Heart left ventricle (tissue), 16 donors: ENCODE measurements around the gene DCLK1. TPM values are rescaled to one million over a fixed set of nuclear protein-coding genes. Genes with fewer than 3 reads are reported as not detected.
A peak's percentile ranks its signal among the peaks of the same experiment; 100 is the strongest.

ENCODE experiments used
- ATAC-seq, 4 donors: fragments of 200-7000 bp; cut with Tn5 transposase; one replicate each; pipeline ENCODE4 v1.9.1; 2020 to 2022; ENCODE audit warnings: moderate library complexity in 4 of 4, mild to moderate bottlenecking in 3 of 4, moderate number of reproducible peaks in 1 of 4
- DNase-seq, 5 donors: peaks; one replicate each; pipeline ENCODE4 v3.0.0-alpha.2; 2020
- H3K27ac ChIP-seq, 12 donors: fragments of 200-600 bp; sonication (generic) in 4 of 12; one replicate each; pipeline versions ENCODE4 v1.5.0 to v1.8.0; 2016 to 2022; ENCODE audit warnings: mild to moderate bottlenecking in 2 of 12
- H3K27me3 ChIP-seq, 9 donors: fragments of 200-600 bp; sonication (generic) in 2 of 9; one replicate each; pipeline versions ENCODE4 v1.5.1 to v1.8.0; 2016 to 2022; ENCODE audit warnings: mild to moderate bottlenecking in 3 of 9
- H3K36me3 ChIP-seq, 9 donors: fragments of 200-600 bp; sonication (generic) in 2 of 9; one replicate each; pipeline versions ENCODE4 v1.5.0 to v1.8.0; 2018 to 2022; ENCODE audit warnings: mild to moderate bottlenecking in 2 of 9
- H3K4me1 ChIP-seq, 12 donors: fragments of 200-600 bp; sonication (generic) in 4 of 12; one replicate each; pipeline versions ENCODE4 v1.5.0 to v1.8.0; 2016 to 2022; ENCODE audit warnings: mild to moderate bottlenecking in 3 of 12
- H3K4me3 ChIP-seq, 12 donors: fragments of 200-600 bp; sonication (generic) in 4 of 12; one replicate each; pipeline versions ENCODE4 v1.5.0 to v1.8.0; 2017 to 2022; ENCODE audit warnings: mild to moderate bottlenecking in 9 of 12, moderate library complexity in 4 of 12
- H3K9me3 ChIP-seq, 12 donors: fragments of 200-600 bp; sonication (generic) in 4 of 12; one replicate each; pipeline versions ENCODE4 v1.5.0 to v1.8.0; 2016 to 2022; ENCODE audit warnings: mild to moderate bottlenecking in 1 of 12
- CTCF ChIP-seq, 12 donors: fragments of 200-600 bp; sonication (generic) in 4 of 12; IDR thresholded peaks; one replicate each; pipeline versions ENCODE4 v1.5.0 to v1.8.0; 2018 to 2022; ENCODE audit warnings: antibody characterized with exemption in 12 of 12, mild to moderate bottlenecking in 5 of 12
- POLR2A ChIP-seq, 2 donors: fragments of 450-650 bp; IDR thresholded peaks; one replicate each; pipeline ENCODE4 v1.6.1; 2017; ENCODE audit warnings: antibody characterized with exemption in 2 of 2, mild to moderate bottlenecking in 2 of 2, moderate library complexity in 2 of 2
- WGBS, 4 donors: extraction: QIAGEN DNeasy Blood & Tissue Kit in 2 of 4; methylation state at CpG; one replicate each; pipeline versions ENCODE4 v1.1.5 to v1.1.7; 2013 to 2018; 5-methylcytosine and 5-hydroxymethylcytosine counted together
- intact Hi-C, 10 donors: fragments of 100-400 bp; cut with DNase I; formaldehyde crosslinking; loops; one replicate each; pipeline versions ENCODE4 v1.11.1 to v1.14.2; 2022
- polyA plus RNA-seq, 2 donors: library from polyadenylated mRNA; stranded (reverse); fragments of 200-250 nt; gene quantifications; one replicate each; pipeline ENCODE4 v1.2.3, GENCODE V29; 2013
- total RNA-seq, 9 donors: library from RNA; depleted of rRNA in 2 of 9; stranded (reverse); fragments of >200 nt in 2 of 9; fragmentation: NEBNext Ultra II Directional in 3 of 9; extraction: Animal tissue kit (Norgen Biotek cat#: 25700) in 3 of 9; gene quantifications; one replicate each; pipeline versions ENCODE4 v1.1.0 to v1.2.4, GENCODE V29; 2016 to 2023
- donor health status: ischemic (EF 13 %, LVEDD 7.1; RV severe dilation, severe dysfunction).
- donor health status: healthy with polysubstance abuse.
- donor health status: DM: no; HTN: yes; CAD: no.
- donor health status: DM: no; HTN: no; CAD: no.
- donor health status: ischemic (EF 25% LVEDD 6.9; RV normal size, moderate dysfunction).
- donor health status: ischemic (EF 25% LVEDD 5.7; RV mildly dilated, moderate dysfunction).
- donor health status: healthy.
- donor health status: DM: yes; HTN: yes; CAD: no.
- donor health status: ischemic (EF 35%, LVEDD 5.7; RV mildly dilated, moderate dysfunction).
- donor health status: nonischemic (EF 11% LVEDD 7.7; RV severe dilation, severe dysfunction).
- donor health status: DM: yes; HTN: yes; CAD: no.
- donor health status: PGD.
- donor health status: ischemic (EF 29% LVEDD 5.4; RV normal size, mild dysfunction).
- donor health status: nonischemic (EF 23%, LVEDD 6.1; RV moderate dilation, normal function).

DCLK1 gene
- total and polyA plus RNA-seq, 11 donors = 3.4 to 15.9 (median 11.2) TPM

GRCh38 chr13:36031490-36031889 lies 99.7 kb downstream of the DCLK1 start:
- WGBS, 4 donors = 73 to 77% (median 75%) methylated on average over 8 of the region's 8 CpGs
- no peaks in the 10 kb centered on the region for H3K9me3 ChIP-seq
- H3K36me3 ChIP-seq = no peaks in the 10 kb centered on the region
- intact Hi-C loops = no loop called here
- H3K4me3 ChIP-seq = no peak overlapping the region
- DNase-seq = no peak
- H3K27me3 ChIP-seq = no peaks in the 10 kb centered on the region
- TF ChIP-seq POLR2A (IDR thresholded peaks at IDR 0.05) (no peak), CTCF (IDR thresholded peaks at IDR 0.05) (no peak)
- H3K27ac ChIP-seq = peak overlapping the region in 2 of 12 donors; percentile 18 to 39
- no peak for ATAC-seq
- peaks cover 0 to 20% (median 3%) of the 10 kb centered on the region in 12 donors for H3K4me1 ChIP-seq

- Histone ChIP-seq H3K27me3 (no peaks in the 10 kb centered on the region), H3K4me1 (peaks cover 0 to 20% (median 3%) of the 10 kb centered on the region in 12 donors), H3K36me3 (no peaks in the 10 kb centered on the region), H3K27ac (peak overlapping the region in 4 of 12 donors; percentile 33 to 48 (median 38)), H3K9me3 (no peaks in the 10 kb centered on the region), H3K4me3 (no peak overlapping the region)
- WGBS, 4 donors = 54 to 59% (median 56%) methylated on average over 8 of the region's 8 CpGs
- ATAC-seq (peak in 3 of 4 donors; percentile 68 to 95 (median 84)), DNase-seq (peak in 2 of 5 donors; percentile 16 to 38)
- no peak for TF ChIP-seq POLR2A (IDR thresholded peaks at IDR 0.05)
- no peak for TF ChIP-seq CTCF (IDR thresholded peaks at IDR 0.05)
- intact Hi-C loops = no loop called here
These were observed 100.4 kb downstream of the DCLK1 start for GRCh38 chr13:36030670-36031331.

- ATAC-seq (no peak), DNase-seq (no peak)
- Histone ChIP-seq H3K27me3 (no peaks in the 10 kb centered on the region), H3K36me3 (no peaks in the 10 kb centered on the region), H3K27ac (no peak overlapping the region), H3K4me1 (peaks cover 0 to 20% (median 3%) of the 10 kb centered on the region in 12 donors), H3K9me3 (no peaks in the 10 kb centered on the region), H3K4me3 (no peak overlapping the region)
- TF ChIP-seq CTCF (IDR thresholded peaks at IDR 0.05) (no peak), POLR2A (IDR thresholded peaks at IDR 0.05) (no peak)
- WGBS, 4 donors = 86 to 91% (median 89%) methylated on average over 6 of the region's 6 CpGs
- intact Hi-C loops = no loop called here
These were observed 102.0 kb downstream of the DCLK1 start for GRCh38 chr13:36029166-36029565.

- Histone ChIP-seq H3K27me3 (no peaks in the 10 kb centered on the region), H3K27ac (no peak overlapping the region), H3K4me3 (no peak overlapping the region), H3K4me1 (peaks cover 0 to 20% (median 3%) of the 10 kb centered on the region in 12 donors), H3K36me3 (no peaks in the 10 kb centered on the region), H3K9me3 (peaks cover 0 to under 1% (median 0%) of the 10 kb centered on the region in 12 donors)
- intact Hi-C loops = no loop called here
- no peak for TF ChIP-seq CTCF (IDR thresholded peaks at IDR 0.05)
- TF ChIP-seq POLR2A (IDR thresholded peaks at IDR 0.05) = no peak
- ATAC-seq (no peak), DNase-seq (no peak)
- WGBS, 4 donors = 72 to 77% (median 74%) methylated on average over 6 of the region's 6 CpGs
These were observed 102.7 kb downstream of the DCLK1 start for GRCh38 chr13:36028359-36029025.
